Neural cell (in vitro differentiated cells): Measurements from ENCODE around the gene SYK. TPM values are rescaled to one million over a fixed set of nuclear protein-coding genes. Genes with fewer than 3 reads are reported as not detected.

ENCODE experiments used
- H2AFZ ChIP-seq: fragments of 200-600, 300-800 bp; sonication (generic), shearing (Covaris generic); 2 replicates; pipeline ENCODE4 v1.6.0; 2014; ENCODE audit warnings: low read depth, mild to moderate bottlenecking, antibody characterized with exemption, low read length, moderate library complexity
- H3F3A ChIP-seq: fragments of 200-600 bp; shearing (Covaris generic); 2 replicates; pipeline ENCODE4 v1.6.1; 2016; ENCODE audit warnings: mild to moderate bottlenecking, moderate library complexity, mixed read lengths, antibody characterized with exemption, low read length; ENCODE audit not compliant: insufficient read depth, poor library complexity, severe bottlenecking
- H3K27ac ChIP-seq: fragments of 200-600, 300-800 bp; sonication (generic), shearing (Covaris generic); 2 replicates; pipeline ENCODE4 v1.5.1; 2014; ENCODE audit warnings: mild to moderate bottlenecking, low read length, moderate library complexity
- H3K27me3 ChIP-seq: fragments of 300-800, 200-600 bp; sonication (generic), shearing (Covaris generic); 2 replicates; pipeline ENCODE4 v1.6.0; 2014; ENCODE audit warnings: mild to moderate bottlenecking, low read depth, low read length, moderate library complexity; ENCODE audit not compliant: insufficient read depth
- H3K36me3 ChIP-seq: fragments of 300-800, 200-600 bp; sonication (generic), shearing (Covaris generic); 2 replicates; pipeline ENCODE4 v1.5.1; 2014; ENCODE audit warnings: mild to moderate bottlenecking, antibody characterized with exemption, low read length, moderate library complexity; ENCODE audit not compliant: insufficient read depth
- H3K4me2 ChIP-seq: fragments of 300-800, 200-600 bp; sonication (generic), shearing (Covaris generic); 2 replicates; pipeline ENCODE4 v1.6.0; 2014; ENCODE audit warnings: mild to moderate bottlenecking, low read length
- H3K4me3 ChIP-seq: fragments of 300-800, 200-600 bp; sonication (generic), shearing (Covaris generic); 2 replicates; pipeline ENCODE4 v1.5.1; 2014; ENCODE audit warnings: mild to moderate bottlenecking, low read length, moderate library complexity
- H3K79me2 ChIP-seq: fragments of 200-600 bp; shearing (Covaris generic); replicated peaks from 2 replicates; pipeline ENCODE4 v1.6.0; 2014; ENCODE audit warnings: mild to moderate bottlenecking, low read length, moderate library complexity; ENCODE audit not compliant: insufficient read depth
- H3K9ac ChIP-seq: fragments of 300-800, 200-600 bp; sonication (generic), shearing (Covaris generic); 2 replicates; pipeline ENCODE4 v1.6.1; 2016; ENCODE audit warnings: mild to moderate bottlenecking, low read length, mixed read lengths
- H3K9me2 ChIP-seq: fragments of 200-600 bp; shearing (Covaris generic); 2 replicates; pipeline ENCODE4 v1.6.1; 2016; ENCODE audit warnings: mild to moderate bottlenecking, low read length, mixed read lengths; ENCODE audit not compliant: insufficient read depth
- H3K9me3 ChIP-seq: fragments of 200-600, 300-800 bp; sonication (generic), shearing (Covaris generic); 2 replicates; pipeline ENCODE4 v1.6.1; 2016; ENCODE audit warnings: mild to moderate bottlenecking, mixed run types, low read length, moderate library complexity, mixed read lengths
- H4K20me1 ChIP-seq: fragments of 200-600 bp; shearing (Covaris generic); 2 replicates; pipeline ENCODE4 v1.6.1; 2016; ENCODE audit warnings: mild to moderate bottlenecking, mixed run types; ENCODE audit not compliant: insufficient read depth
- CTCF ChIP-seq: fragments of 450-650 bp; IDR thresholded peaks from 2 replicates; pipeline ENCODE4 v1.5.1; 2014; ENCODE audit warnings: antibody characterized with exemption, mild to moderate bottlenecking, moderate library complexity; ENCODE audit not compliant: poor library complexity, severe bottlenecking
- EP300 ChIP-seq: fragments of 450-650 bp; conservative IDR thresholded peaks from 2 replicates; pipeline ENCODE4 v1.6.1; 2014; ENCODE audit warnings: antibody characterized with exemption, mild to moderate bottlenecking, moderate library complexity; ENCODE audit not compliant: poor library complexity, severe bottlenecking
- EZH2 ChIP-seq: fragments of 200-600, 300-800 bp; shearing (Covaris generic), sonication (generic); IDR thresholded peaks from 2 replicates; pipeline ENCODE4 v1.6.1; 2014; ENCODE audit warnings: antibody characterized with exemption, low read length, borderline replicate concordance, mild to moderate bottlenecking; ENCODE audit not compliant: insufficient read depth, poor library complexity, severe bottlenecking
- MXI1 ChIP-seq: fragments of 450-650 bp; conservative IDR thresholded peaks from 2 replicates; pipeline ENCODE4 v1.6.1; 2014; ENCODE audit warnings: antibody characterized with exemption, mild to moderate bottlenecking; ENCODE audit not compliant: poor library complexity, severe bottlenecking
- POLR2AphosphoS5 ChIP-seq: IDR thresholded peaks from 2 replicates; pipeline ENCODE4 v1.6.1; 2012
- RAD21 ChIP-seq: fragments of 450-650 bp; conservative IDR thresholded peaks from 2 replicates; pipeline ENCODE4 v1.6.1; 2014; ENCODE audit warnings: antibody characterized with exemption, mild to moderate bottlenecking, moderate library complexity
- REST ChIP-seq: IDR thresholded peaks from 2 replicates; pipeline ENCODE4 v1.6.1; 2012; ENCODE audit warnings: borderline replicate concordance
- SMC3 ChIP-seq: fragments of 450-650 bp; conservative IDR thresholded peaks from 2 replicates; pipeline ENCODE4 v1.6.1; 2014; ENCODE audit warnings: antibody characterized with exemption, mild to moderate bottlenecking, moderate library complexity; ENCODE audit not compliant: poor library complexity
- TAF1 ChIP-seq: IDR thresholded peaks from 2 replicates; pipeline ENCODE4 v1.6.1; 2012; ENCODE audit warnings: low read depth
- polyA plus RNA-seq: library from polyadenylated mRNA; depleted of rRNA; stranded (reverse); fragments of >200 nt; gene quantifications from 2 replicates; pipeline ENCODE4 v1.2.3, GENCODE V29; 2014

Gene SYK
- polyA plus RNA-seq, 1 donor from 2014 or later: not detected

GRCh38 chr9:90855208-90855902 lies 53.7 kb downstream of the SYK start:
- Histone ChIP-seq H3K27ac (no peak overlapping the region), H3K9me2 (no peaks in the 10 kb centered on the region), H3K36me3 (no peaks in the 10 kb centered on the region), H4K20me1 (no peaks in the 10 kb centered on the region), H3K79me2 (no peaks in the 10 kb centered on the region), H3K4me2 (no peak overlapping the region), H3K9me3 (no peaks in the 10 kb centered on the region), H2AFZ (no peak overlapping the region), H3K9ac (no peak overlapping the region), H3F3A (no peaks in the 10 kb centered on the region), H3K4me3 (no peak overlapping the region), H3K27me3 (no peaks in the 10 kb centered on the region)
- TF ChIP-seq CTCF (no peak), EP300 (no peak), TAF1 (no peak), POLR2AphosphoS5 (no peak), MXI1 (no peak), EZH2 (no peak), RAD21 (no peak), SMC3 (no peak), REST (no peak)

- Histone ChIP-seq H3K4me2 (no peak overlapping the region), H2AFZ (no peak overlapping the region), H3K9me2 (no peaks in the 10 kb centered on the region), H3K9ac (no peak overlapping the region), H4K20me1 (no peaks in the 10 kb centered on the region), H3K4me3 (no peak overlapping the region), H3K27ac (no peak overlapping the region), H3K9me3 (no peaks in the 10 kb centered on the region), H3K36me3 (no peaks in the 10 kb centered on the region), H3K79me2 (no peaks in the 10 kb centered on the region), H3F3A (no peaks in the 10 kb centered on the region), H3K27me3 (no peaks in the 10 kb centered on the region)
- TF ChIP-seq RAD21: no peak
- TF ChIP-seq REST: no peak
- no peak for TF ChIP-seq TAF1
- TF ChIP-seq SMC3: no peak
Measured at GRCh38 chr9:90857091-90857490, 55.5 kb downstream of the SYK start.
